Tibial nerve (tissue), 4 donors: ENCODE measurements around the gene RANBP10. TPM values are rescaled to one million over a fixed set of nuclear protein-coding genes. Genes with fewer than 3 reads are reported as not detected.

Source experiments
- DNase-seq, 2 donors: peaks; one replicate each; pipeline ENCODE4 v3.0.0-alpha.2; 2019; ENCODE audit warnings: low spot score in 2 of 2
- H3K27ac ChIP-seq, 4 donors: fragments of 200-600 bp; sonication (generic) in 3 of 4; one replicate each; pipeline ENCODE4 v1.5.1; 2017 to 2019; ENCODE audit warnings: mild to moderate bottlenecking in 1 of 4
- H3K27me3 ChIP-seq, 2 donors: fragments of 200-600 bp; sonication (generic) in 1 of 2; one replicate each; pipeline versions ENCODE4 v1.5.1 to v1.6.0; 2017 to 2019
- H3K36me3 ChIP-seq, 3 donors: fragments of 200-600 bp; sonication (generic); one replicate each; pipeline ENCODE4 v1.5.1; 2018 to 2019
- H3K4me1 ChIP-seq, 4 donors: fragments of 200-600 bp; sonication (generic) in 3 of 4; one replicate each; pipeline ENCODE4 v1.5.1; 2017 to 2019
- H3K4me3 ChIP-seq, 4 donors: fragments of 200-600 bp; sonication (generic) in 3 of 4; one replicate each; pipeline ENCODE4 v1.5.1; 2017 to 2019; ENCODE audit warnings: mild to moderate bottlenecking in 1 of 4, moderate library complexity in 1 of 4
- H3K9me3 ChIP-seq, 4 donors: fragments of 200-600 bp; sonication (generic) in 3 of 4; one replicate each; pipeline ENCODE4 v1.5.1; 2017 to 2019
- EP300 ChIP-seq, 2 donors: sonication (generic); formaldehyde crosslinking; IDR thresholded peaks; one replicate each; pipeline ENCODE4 v1.6.1; 2017; ENCODE audit warnings: antibody characterized with exemption in 2 of 2, mild to moderate bottlenecking in 1 of 2
- POLR2A ChIP-seq, 2 donors: fragments of 450-650 bp; IDR thresholded peaks; one replicate each; pipeline ENCODE4 v1.6.1; 2017; ENCODE audit warnings: antibody characterized with exemption in 2 of 2, mild to moderate bottlenecking in 2 of 2, moderate library complexity in 2 of 2
- WGBS, 2 donors: methylation state at CpG; one replicate each; pipeline ENCODE4 v1.1.5; 2018; 5-methylcytosine and 5-hydroxymethylcytosine counted together
- total RNA-seq, 4 donors: library from RNA; depleted of rRNA; stranded (reverse); fragments of >200 nt; gene quantifications; one replicate each; pipeline ENCODE4 v1.1.0, GENCODE V29; 2016
- TF ChIP-seq, protein P1 (sequence below), 5 experiments: fragments of 200-600 bp in 3 of 5; fragments of 450-650 bp in 2 of 5; sonication (generic) in 3 of 5; IDR thresholded peaks; one replicate each; pipeline ENCODE4 v1.5.1; 2016 to 2019; ENCODE audit warnings: antibody characterized with exemption in 5 of 5, mild to moderate bottlenecking in 3 of 5, moderate library complexity in 2 of 5

RANBP10 gene
- total RNA-seq, 4 donors from 2014 or later: 8.1 to 19.5 (median 12.0) TPM

DNA sequence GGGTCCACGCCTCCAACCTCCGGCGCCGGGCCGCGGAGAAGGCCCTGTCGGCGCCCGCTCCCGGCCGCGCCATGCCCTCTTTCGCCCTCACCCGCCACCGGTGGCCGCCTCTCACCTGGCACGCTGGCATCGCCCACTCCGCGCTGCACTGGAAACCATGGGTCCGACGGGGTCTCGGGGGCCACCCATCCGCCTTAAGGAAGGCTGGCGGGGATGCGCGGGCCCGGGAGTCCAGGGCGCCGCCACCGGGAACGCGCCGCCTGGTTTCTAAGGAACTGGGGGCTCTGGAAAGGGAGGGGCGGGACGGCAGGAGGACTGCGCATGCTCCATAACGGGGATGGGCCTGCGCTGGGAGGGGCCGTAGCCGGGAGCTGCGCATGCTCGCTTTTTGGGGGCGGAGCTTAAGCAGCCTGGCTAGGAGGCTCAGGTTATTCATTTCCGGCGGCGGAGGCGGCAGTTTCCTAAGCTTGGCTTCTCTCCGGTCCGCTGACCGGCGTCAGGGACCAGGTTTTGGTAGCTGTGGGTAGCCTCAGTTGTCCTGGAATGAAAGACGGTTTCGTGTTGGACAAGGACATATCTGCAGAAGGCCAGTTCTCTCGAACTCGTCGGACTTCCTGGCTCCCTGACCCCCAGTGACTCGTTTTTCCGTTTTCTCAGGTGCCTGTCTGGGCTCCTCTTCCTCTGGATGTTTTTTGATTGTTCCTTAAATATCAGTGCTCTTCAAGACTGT is 87.1 kb downstream of the RANBP10 start, which contains the start of gene GFOD2:
TSS of gene GFOD2 (minus strand) at position 269 of the 730 bp plus-strand sequence. CDS start 33,601 bp downstream, outside the sequence.
- peaks cover 0 to 14% (median 0%) of the 10 kb centered on the region in 3 donors for H3K36me3 ChIP-seq
- TF ChIP-seq EP300 (IDR thresholded peaks at IDR 0.05) (peak; percentile 89 to 95), POLR2A (IDR thresholded peaks at IDR 0.05) (peak; percentile 88 to 93)
- TF ChIP-seq, protein P1, sequence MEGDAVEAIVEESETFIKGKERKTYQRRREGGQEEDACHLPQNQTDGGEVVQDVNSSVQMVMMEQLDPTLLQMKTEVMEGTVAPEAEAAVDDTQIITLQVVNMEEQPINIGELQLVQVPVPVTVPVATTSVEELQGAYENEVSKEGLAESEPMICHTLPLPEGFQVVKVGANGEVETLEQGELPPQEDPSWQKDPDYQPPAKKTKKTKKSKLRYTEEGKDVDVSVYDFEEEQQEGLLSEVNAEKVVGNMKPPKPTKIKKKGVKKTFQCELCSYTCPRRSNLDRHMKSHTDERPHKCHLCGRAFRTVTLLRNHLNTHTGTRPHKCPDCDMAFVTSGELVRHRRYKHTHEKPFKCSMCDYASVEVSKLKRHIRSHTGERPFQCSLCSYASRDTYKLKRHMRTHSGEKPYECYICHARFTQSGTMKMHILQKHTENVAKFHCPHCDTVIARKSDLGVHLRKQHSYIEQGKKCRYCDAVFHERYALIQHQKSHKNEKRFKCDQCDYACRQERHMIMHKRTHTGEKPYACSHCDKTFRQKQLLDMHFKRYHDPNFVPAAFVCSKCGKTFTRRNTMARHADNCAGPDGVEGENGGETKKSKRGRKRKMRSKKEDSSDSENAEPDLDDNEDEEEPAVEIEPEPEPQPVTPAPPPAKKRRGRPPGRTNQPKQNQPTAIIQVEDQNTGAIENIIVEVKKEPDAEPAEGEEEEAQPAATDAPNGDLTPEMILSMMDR (IDR thresholded peaks at IDR 0.05): peak in 1 of 5 experiments; percentile 5
- peaks cover 0 to 23% (median 8%) of the 10 kb centered on the region in 4 donors for H3K4me1 ChIP-seq
- H3K27ac ChIP-seq: peak within 1 kb of the TSS; percentile 72 to 92 (median 82)
- peak; percentile 91 to 93 for DNase-seq
- WGBS, 2 donors: 0% methylated on average over 32 to 38 of the region's 59 CpGs
- H3K4me3 ChIP-seq: peak within 1 kb of the TSS; percentile 69 to 91 (median 86)
- H3K9me3 ChIP-seq: no peaks in the 10 kb centered on the region
- H3K27me3 ChIP-seq: no peaks in the 10 kb centered on the region

DNA sequence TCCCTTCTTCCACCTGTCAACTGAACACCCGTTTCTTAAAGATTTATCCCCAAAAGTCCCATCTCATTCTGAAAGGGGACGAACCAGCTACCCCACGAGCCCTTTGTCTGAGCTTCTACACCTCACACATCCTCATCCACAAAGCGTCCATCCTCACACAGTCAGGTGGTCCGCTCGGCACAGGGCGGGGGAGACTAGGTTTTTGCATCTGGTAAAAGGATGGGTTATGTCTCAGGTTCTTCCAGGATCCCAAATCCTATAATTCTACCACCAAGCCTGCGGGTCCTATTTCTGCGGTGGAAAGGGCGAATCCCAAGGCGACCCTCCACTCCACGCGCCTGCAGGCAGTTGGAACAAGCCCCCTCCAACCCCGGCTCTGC is 87.7 kb downstream of the RANBP10 start:
- Histone ChIP-seq H3K36me3 (peaks cover 0 to 9% (median 0%) of the 10 kb centered on the region in 3 donors), H3K27ac (peak overlapping the region in 3 of 4 donors; percentile 74 to 92 (median 91)), H3K27me3 (no peaks in the 10 kb centered on the region), H3K4me3 (peak overlapping the region; percentile 69 to 91 (median 86)), H3K9me3 (no peaks in the 10 kb centered on the region), H3K4me1 (peaks cover 0 to 23% (median 8%) of the 10 kb centered on the region in 4 donors)
- WGBS, 2 donors: 0 to 1% methylated on average over 13 to 14 of the region's 14 CpGs
- DNase-seq: no peak
- no peak for TF ChIP-seq EP300 (IDR thresholded peaks at IDR 0.05)
- TF ChIP-seq, protein P1 (IDR thresholded peaks at IDR 0.05): no peak
- no peak for TF ChIP-seq POLR2A (IDR thresholded peaks at IDR 0.05)

DNA sequence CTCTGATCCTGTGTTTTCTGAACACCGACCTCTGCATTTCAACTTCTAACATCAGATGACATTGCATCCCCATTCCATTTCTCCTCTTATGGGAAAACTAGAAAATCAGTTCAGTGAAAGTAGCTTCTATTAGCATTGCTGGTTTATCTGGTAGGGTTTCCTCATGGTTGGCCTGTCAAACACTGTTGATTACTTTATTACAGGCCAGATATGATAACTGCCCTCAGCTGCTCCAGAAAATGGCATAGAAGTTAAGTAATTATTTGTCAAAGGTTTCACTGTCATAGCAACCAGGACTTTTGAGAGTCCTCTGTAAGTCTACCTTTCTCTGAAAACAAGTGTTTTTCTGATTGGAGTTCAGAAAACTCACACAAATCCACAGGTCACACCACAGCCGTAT is 90.3 kb downstream of the RANBP10 start:
- WGBS, 2 donors: 88 to 93% methylated on average over 2 of the region's 2 CpGs

DNA sequence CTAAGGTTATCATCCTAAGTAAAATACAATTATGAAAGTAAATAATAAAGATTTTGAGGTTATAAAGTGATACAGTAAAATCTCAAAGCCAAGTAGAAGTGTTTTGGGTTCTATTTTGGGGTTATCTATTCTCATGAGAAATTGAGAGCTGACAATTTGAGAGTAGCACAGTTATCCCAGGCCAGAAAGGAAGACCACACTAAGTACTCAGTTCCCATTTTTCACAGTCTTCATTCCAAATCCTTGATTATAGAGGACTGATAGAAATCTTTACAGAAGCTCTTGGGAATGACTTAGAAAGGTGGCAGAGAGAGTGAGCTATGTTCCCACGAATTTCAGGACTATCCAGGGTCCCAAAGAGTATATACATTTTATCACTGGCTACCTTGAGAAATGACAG is 91.8 kb downstream of the RANBP10 start:
- Histone ChIP-seq H3K9me3 (no peaks in the 10 kb centered on the region), H3K27me3 (no peaks in the 10 kb centered on the region), H3K4me1 (peaks cover 0 to 13% (median 0%) of the 10 kb centered on the region in 4 donors), H3K27ac (no peak overlapping the region), H3K36me3 (no peaks in the 10 kb centered on the region), H3K4me3 (no peak overlapping the region)
- no peak for DNase-seq
- TF ChIP-seq POLR2A (IDR thresholded peaks at IDR 0.05) (no peak), EP300 (IDR thresholded peaks at IDR 0.05) (no peak)
- TF ChIP-seq, protein P1 (IDR thresholded peaks at IDR 0.05): no peak
- 79% methylated on average over 1 of the region's 1 CpG for WGBS, 2 donors

More for the DNA sequence above, 90.3 kb downstream of the RANBP10 start:
- no peak overlapping the region for H3K27ac ChIP-seq
- H3K9me3 ChIP-seq: no peaks in the 10 kb centered on the region
- no peaks in the 10 kb centered on the region for H3K36me3 ChIP-seq
- no peak for DNase-seq
- peaks cover 0 to 23% (median 8%) of the 10 kb centered on the region in 4 donors for H3K4me1 ChIP-seq
- no peaks in the 10 kb centered on the region for H3K27me3 ChIP-seq
- H3K4me3 ChIP-seq: no peak overlapping the region
- TF ChIP-seq, protein P1 (IDR thresholded peaks at IDR 0.05): no peak
- TF ChIP-seq POLR2A (IDR thresholded peaks at IDR 0.05): no peak
- TF ChIP-seq EP300 (IDR thresholded peaks at IDR 0.05): no peak

DNA sequence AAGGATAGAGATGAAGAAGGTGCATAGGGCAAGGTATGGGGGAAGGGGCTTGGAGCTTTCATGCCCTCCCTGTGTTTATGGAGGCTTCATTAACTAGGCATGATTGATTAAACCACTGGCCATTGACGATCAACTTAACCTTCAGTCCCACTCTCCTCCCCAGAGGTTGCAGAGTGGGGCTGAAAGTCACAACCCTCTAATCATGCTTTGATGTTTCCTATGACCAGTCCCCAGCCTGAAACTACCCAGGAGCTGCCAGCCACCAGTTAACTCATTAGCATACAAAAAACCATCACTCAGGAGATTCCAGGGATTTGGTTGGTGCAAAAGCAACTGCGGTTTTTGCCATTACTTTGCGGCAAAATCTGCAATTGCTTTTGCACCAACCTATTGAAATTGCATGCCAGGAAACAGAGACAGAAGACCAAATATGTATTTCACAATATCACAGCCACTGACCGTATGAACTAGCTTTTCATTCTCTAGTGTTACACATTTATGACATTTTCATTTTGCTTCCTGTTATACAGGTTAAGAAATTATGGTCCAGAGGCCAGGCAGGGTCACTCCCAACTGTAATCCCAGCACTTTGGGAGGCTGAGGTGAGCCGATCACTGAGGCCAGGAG is 92.6 kb downstream of the RANBP10 start:
- no peaks in the 10 kb centered on the region for H3K36me3 ChIP-seq
- WGBS, 2 donors: 77 to 85% methylated on average over 5 of the region's 5 CpGs
- no peak for DNase-seq
- H3K9me3 ChIP-seq: no peaks in the 10 kb centered on the region
- TF ChIP-seq POLR2A (IDR thresholded peaks at IDR 0.05): no peak
- TF ChIP-seq, protein P1 (IDR thresholded peaks at IDR 0.05): no peak
- TF ChIP-seq EP300 (IDR thresholded peaks at IDR 0.05): no peak
- no peak overlapping the region for H3K4me3 ChIP-seq
- no peak overlapping the region for H3K27ac ChIP-seq
- H3K27me3 ChIP-seq: no peaks in the 10 kb centered on the region
- peaks cover 0 to 13% (median 0%) of the 10 kb centered on the region in 4 donors for H3K4me1 ChIP-seq
